Measurements from ENCODE around the gene ANKS1B.

DNA sequence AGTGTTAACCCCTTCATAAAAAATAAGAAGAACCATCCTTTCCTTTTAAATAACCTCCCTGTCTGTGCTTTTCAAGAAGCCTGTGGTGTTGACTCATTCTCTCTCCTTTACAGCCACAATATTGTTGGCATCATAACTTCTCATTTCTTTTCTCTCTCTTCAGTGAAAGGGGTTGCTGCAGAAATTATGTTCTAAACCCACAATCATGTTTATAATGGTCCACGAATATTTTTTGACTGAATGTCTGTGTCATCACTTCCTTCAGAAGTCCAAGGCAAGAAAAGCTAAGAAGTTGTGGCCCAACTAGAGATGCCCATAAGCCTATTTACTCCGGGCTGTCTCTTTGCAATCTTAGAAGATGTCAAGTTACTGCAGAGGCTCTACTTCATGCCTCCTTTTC, 851.3 kb downstream of the ANKS1B start:
- TF ChIP-seq, protein P1, sequence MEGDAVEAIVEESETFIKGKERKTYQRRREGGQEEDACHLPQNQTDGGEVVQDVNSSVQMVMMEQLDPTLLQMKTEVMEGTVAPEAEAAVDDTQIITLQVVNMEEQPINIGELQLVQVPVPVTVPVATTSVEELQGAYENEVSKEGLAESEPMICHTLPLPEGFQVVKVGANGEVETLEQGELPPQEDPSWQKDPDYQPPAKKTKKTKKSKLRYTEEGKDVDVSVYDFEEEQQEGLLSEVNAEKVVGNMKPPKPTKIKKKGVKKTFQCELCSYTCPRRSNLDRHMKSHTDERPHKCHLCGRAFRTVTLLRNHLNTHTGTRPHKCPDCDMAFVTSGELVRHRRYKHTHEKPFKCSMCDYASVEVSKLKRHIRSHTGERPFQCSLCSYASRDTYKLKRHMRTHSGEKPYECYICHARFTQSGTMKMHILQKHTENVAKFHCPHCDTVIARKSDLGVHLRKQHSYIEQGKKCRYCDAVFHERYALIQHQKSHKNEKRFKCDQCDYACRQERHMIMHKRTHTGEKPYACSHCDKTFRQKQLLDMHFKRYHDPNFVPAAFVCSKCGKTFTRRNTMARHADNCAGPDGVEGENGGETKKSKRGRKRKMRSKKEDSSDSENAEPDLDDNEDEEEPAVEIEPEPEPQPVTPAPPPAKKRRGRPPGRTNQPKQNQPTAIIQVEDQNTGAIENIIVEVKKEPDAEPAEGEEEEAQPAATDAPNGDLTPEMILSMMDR (IDR thresholded peaks at IDR 0.05; ENCODE audit: insufficient read depth, low read depth, low read length), result no peak
- no peak for TF ChIP-seq EZH2 (IDR thresholded peaks at IDR 0.05; ENCODE audit: insufficient read depth, low read length)
